Glomerular visceral epithelial cell (primary cell): ENCODE data around the gene ACTN4.
"Not testable (repeated sequence)": the region's sequence is repeated elsewhere in the genome, so short reads cannot be mapped to it uniquely, and the experiment has no call there.

Experiments
- DNase-seq: peaks from one replicate; pipeline ENCODE4 v3.0.0-alpha.2; 2016; ENCODE audit errors: extremely low spot score

The ACTN4 gene

GRCh38 chr19:38766276-38767047, 119.0 kb downstream of the ACTN4 start:
- no peak for DNase-seq

GRCh38 chr19:38769635-38770211, 122.3 kb downstream of the ACTN4 start:
- DNase-seq: peak; percentile 48

GRCh38 chr19:38770228-38770948, 122.9 kb downstream of the ACTN4 start:
- DNase-seq: not testable (repeated sequence)

- not testable (repeated sequence) for DNase-seq
Measured at GRCh38 chr19:38770949-38771275, 123.5 kb downstream of the ACTN4 start.

- DNase-seq: not testable (repeated sequence)
Measured at GRCh38 chr19:38771569-38771968, 124.1 kb downstream of the ACTN4 start.

- DNase-seq: no peak
Measured at GRCh38 chr19:38773469-38774177, 126.2 kb downstream of the ACTN4 start, which contains the start of gene LGALS7. LGALS7 (minus strand) TSS chr19:38773517; CDS start chr19:38773492, 25 bp downstream.

GRCh38 chr19:38774181-38774950, 126.9 kb downstream of the ACTN4 start:
- DNase-seq: no peak

GRCh38 chr19:38778733-38779132, 131.3 kb downstream of the ACTN4 start:
- no peak for DNase-seq

- DNase-seq: no peak
Measured at GRCh38 chr19:38780443-38780842, 133.0 kb downstream of the ACTN4 start.

GRCh38 chr19:38781058-38781457, 133.6 kb downstream of the ACTN4 start:
- no peak for DNase-seq
